Measurements from ENCODE around the gene CAMKK1.

DNA sequence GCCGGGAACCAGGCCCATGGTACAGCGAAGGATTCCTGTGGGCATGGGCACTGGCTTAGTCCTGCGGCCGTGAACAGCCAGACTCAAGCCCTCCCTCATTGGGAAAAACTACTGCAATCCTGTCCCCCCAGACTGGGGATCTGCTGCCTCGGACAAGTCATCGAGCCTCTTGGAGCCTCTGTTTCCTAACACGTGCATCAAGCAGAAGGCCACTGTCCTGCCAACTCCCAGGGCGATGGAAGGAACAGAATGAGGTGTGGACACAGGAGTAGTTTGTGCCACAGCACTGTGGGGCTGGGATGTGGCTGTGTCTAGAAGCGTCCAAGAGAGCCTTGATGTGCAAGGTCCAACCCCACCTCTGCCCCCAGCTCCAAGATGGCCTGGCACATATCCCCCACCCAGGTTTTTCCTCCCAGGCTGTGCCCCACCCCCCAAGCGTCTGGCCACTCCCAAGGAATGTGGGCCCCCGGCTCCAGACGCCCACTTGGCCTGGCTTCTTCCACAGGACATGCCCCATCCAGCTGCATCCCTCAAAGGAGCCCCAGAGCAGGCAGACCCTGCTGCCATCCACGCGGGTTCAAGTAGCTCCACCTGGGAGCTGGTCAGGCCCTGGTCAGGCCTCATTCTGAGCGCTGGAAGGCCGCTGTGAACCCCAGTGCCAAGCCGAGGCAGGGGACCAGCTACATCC lies 3.4 kb downstream of the CAMKK1 start:
- TF ChIP-seq POLR2A (IDR thresholded peaks at IDR 0.05): no peak
- TF ChIP-seq, protein P1, sequence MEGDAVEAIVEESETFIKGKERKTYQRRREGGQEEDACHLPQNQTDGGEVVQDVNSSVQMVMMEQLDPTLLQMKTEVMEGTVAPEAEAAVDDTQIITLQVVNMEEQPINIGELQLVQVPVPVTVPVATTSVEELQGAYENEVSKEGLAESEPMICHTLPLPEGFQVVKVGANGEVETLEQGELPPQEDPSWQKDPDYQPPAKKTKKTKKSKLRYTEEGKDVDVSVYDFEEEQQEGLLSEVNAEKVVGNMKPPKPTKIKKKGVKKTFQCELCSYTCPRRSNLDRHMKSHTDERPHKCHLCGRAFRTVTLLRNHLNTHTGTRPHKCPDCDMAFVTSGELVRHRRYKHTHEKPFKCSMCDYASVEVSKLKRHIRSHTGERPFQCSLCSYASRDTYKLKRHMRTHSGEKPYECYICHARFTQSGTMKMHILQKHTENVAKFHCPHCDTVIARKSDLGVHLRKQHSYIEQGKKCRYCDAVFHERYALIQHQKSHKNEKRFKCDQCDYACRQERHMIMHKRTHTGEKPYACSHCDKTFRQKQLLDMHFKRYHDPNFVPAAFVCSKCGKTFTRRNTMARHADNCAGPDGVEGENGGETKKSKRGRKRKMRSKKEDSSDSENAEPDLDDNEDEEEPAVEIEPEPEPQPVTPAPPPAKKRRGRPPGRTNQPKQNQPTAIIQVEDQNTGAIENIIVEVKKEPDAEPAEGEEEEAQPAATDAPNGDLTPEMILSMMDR (IDR thresholded peaks at IDR 0.05): no peak
